IgD-negative memory B cell (primary cell): ENCODE results near the gene CETP. TPM values are rescaled to one million over a fixed set of nuclear protein-coding genes. Genes with fewer than 3 reads are reported as not detected.

Experiments
- H3K27ac Mint-ChIP-seq, 3 donors: one replicate each; pipeline ENCODE4 v1.8.0; 2020 to 2022; ENCODE audit warnings: mild to moderate bottlenecking in 3 of 3, mixed read lengths in 3 of 3, moderate library complexity in 1 of 3
- H3K27me3 Mint-ChIP-seq: one replicate; pipeline ENCODE4 v1.8.0; 2021; ENCODE audit warnings: mixed read lengths
- H3K36me3 Mint-ChIP-seq: one replicate; pipeline ENCODE4 v1.8.0; 2020; ENCODE audit warnings: mild to moderate bottlenecking, mixed read lengths
- H3K4me1 Mint-ChIP-seq, 3 donors: one replicate each; pipeline ENCODE4 v1.8.0; 2020 to 2022; ENCODE audit warnings: mixed read lengths in 3 of 3, mild to moderate bottlenecking in 1 of 3
- H3K4me3 Mint-ChIP-seq, 4 donors: one replicate each; pipeline ENCODE4 v1.8.0; 2020 to 2022; ENCODE audit warnings: mild to moderate bottlenecking in 4 of 4, mixed read lengths in 4 of 4, moderate library complexity in 3 of 4
- H3K9me3 Mint-ChIP-seq, 3 donors: one replicate each; pipeline ENCODE4 v1.8.0; 2020 to 2021; ENCODE audit warnings: mixed read lengths in 3 of 3, mild to moderate bottlenecking in 1 of 3
- polyA plus RNA-seq: library from polyadenylated mRNA; unstranded; fragments of 300-500 nt; fragmentation: Illumina TruSeq; gene quantifications from one replicate; pipeline ENCODE4 v1.2.3, GENCODE V29; 2021

CETP gene, protein sequence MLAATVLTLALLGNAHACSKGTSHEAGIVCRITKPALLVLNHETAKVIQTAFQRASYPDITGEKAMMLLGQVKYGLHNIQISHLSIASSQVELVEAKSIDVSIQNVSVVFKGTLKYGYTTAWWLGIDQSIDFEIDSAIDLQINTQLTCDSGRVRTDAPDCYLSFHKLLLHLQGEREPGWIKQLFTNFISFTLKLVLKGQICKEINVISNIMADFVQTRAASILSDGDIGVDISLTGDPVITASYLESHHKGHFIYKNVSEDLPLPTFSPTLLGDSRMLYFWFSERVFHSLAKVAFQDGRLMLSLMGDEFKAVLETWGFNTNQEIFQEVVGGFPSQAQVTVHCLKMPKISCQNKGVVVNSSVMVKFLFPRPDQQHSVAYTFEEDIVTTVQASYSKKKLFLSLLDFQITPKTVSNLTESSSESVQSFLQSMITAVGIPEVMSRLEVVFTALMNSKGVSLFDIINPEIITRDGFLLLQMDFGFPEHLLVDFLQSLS
- polyA plus RNA-seq, result 0.79 TPM

DNA sequence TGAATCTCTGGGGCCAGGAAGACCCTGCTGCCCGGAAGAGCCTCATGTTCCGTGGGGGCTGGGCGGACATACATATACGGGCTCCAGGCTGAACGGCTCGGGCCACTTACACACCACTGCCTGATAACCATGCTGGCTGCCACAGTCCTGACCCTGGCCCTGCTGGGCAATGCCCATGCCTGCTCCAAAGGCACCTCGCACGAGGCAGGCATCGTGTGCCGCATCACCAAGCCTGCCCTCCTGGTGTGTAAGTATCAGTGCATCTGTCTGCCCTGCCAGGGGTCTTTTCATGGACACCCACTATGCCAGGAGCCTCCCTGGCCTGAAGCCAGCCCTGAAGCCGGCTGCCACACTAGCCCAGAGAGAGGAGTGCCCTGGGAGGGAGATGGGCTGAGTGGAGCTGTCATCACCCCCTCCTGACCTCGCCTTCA, at the start of gene CETP:
Gene CETP, plus strand, starts transcription at position 100 of the 431 bp plus-strand sequence. Its CDS starts 30 bp downstream, at position 130.
- H3K4me3 Mint-ChIP-seq, result no peak within 1 kb of the TSS
- no peaks in the 10 kb centered on the region for H3K27me3 Mint-ChIP-seq
- no peaks in the 10 kb centered on the region for H3K9me3 Mint-ChIP-seq
- H3K36me3 Mint-ChIP-seq, result no peaks in the 10 kb centered on the region
- peak within 1 kb of the TSS in 1 of 3 donors; percentile 62 for H3K27ac Mint-ChIP-seq
- peaks cover 18 to 22% (median 21%) of the 10 kb centered on the region in 3 donors for H3K4me1 Mint-ChIP-seq

DNA sequence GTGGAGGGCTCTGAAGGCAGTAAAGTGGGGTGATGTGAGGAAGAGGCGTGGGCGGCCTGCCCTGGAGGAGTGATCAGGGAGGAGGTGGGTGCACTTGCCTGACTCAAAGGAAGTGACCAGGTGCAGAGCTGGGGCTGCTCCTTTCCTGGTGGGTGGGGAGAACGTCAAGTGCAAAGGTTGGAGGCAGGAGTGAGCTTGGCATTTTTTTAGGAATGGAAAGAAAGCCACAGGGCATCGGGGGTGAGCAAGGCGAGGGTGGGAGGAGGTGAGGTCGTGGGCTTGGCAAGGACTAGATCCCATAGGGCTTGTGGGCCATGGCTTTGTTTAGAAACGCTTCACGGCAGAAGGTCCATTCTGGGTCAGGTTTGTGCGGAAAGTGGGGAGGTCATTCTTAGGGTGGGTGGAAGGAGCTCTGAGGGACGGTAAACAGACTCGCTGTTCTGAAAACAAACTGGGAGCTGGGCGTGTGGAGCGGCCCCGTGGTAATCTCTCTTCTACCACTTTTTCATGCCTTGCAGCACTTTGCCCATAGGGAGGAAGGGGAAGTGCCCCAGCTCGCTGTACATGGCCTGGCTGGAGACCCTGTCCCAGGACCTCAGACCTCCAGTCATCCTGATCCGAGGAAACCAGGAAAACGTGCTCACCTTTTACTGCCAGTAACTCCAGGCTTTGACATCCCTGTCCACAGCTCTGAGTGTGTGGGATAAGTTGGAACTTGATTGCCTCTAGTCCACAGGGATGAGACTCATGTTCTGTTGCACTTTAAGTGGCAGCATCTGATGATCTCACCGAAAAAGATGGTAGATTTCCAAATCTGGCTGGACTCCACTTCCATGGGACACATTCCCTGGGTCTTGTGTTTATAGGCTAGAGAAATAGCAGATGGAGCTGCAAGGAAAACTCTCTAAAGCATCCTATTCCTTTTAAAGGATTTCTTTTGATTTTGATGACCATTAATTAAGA, 48.7 kb upstream of the CETP start:
- Mint-ChIP-seq H3K36me3 (no peaks in the 10 kb centered on the region), H3K9me3 (no peaks in the 10 kb centered on the region), H3K4me3 (peak overlapping the region; percentile 59 to 93 (median 78)), H3K27ac (peak overlapping the region; percentile 63 to 98 (median 91)), H3K4me1 (peaks cover 47 to 69% (median 69%) of the 10 kb centered on the region in 3 donors), H3K27me3 (peaks cover 3% of the 10 kb centered on the region)

DNA sequence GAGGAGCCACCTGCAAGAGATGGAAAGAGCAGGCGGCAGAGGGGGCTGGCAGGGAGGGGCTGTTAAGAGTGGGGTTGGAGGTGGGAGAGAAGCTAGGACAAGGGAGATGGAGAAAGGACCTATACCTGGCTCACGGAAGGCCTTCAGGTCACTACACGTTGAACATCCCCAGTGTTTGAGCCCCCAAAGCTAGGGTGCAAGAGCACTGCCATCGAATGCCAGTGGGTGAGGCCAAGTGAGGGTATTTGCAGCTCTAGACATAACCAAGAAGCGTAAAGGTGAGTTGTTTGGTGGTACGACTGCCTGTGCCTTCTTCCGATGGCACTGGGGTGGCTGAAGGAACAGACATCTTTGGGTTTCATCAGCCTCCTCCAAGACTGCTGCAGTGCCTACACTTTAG, 46.9 kb upstream of the CETP start:
- H3K4me3 Mint-ChIP-seq, result no peak overlapping the region

DNA sequence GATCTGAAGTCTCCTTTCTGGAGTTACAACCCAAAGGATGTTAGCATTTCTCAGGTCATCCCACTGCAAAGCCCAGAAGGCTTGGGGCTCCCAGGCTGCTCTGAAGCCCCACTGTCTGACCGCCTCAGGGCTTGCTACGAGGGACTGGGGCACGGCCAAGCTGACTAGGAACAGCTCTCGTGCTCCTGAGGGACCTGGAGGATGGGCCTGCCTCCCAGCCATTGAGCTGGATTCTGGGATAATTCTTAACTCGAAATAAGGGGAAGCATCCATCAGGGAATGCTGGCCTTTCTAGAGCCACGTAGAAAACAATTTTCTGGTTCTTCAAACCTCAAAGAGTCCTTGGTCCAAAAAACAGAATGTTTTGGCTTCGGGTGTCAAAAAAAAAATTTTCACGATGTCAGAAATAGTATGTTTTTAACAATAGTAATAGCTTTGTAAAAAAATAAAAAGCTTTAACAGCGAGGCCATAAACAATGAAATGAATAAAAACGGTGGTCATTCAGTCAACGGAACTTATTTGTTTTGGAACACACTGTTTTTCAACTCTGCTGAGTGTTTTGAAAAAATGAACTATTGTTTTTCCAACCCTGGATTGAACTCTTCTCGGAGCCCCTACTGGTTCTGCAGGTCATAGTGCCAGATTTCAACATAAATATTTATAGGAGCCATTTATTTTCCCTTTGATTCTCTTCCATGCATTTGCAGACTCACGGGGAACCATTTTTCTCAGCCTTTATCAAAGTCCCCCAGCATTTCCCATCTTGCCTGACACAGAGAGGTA, 46.2 kb upstream of the CETP start:
- peaks cover 1% of the 10 kb centered on the region for H3K36me3 Mint-ChIP-seq
- peak overlapping the region in 1 of 4 donors; percentile 78 for H3K4me3 Mint-ChIP-seq

More for the DNA sequence above, 46.9 kb upstream of the CETP start:
- H3K27me3 Mint-ChIP-seq, result peaks cover 3% of the 10 kb centered on the region
- peaks cover 57 to 86% (median 86%) of the 10 kb centered on the region in 3 donors for H3K4me1 Mint-ChIP-seq
- H3K36me3 Mint-ChIP-seq, result peaks cover 1% of the 10 kb centered on the region
- peak overlapping the region in 2 of 3 donors; percentile 63 to 79 for H3K27ac Mint-ChIP-seq
- no peaks in the 10 kb centered on the region for H3K9me3 Mint-ChIP-seq

DNA sequence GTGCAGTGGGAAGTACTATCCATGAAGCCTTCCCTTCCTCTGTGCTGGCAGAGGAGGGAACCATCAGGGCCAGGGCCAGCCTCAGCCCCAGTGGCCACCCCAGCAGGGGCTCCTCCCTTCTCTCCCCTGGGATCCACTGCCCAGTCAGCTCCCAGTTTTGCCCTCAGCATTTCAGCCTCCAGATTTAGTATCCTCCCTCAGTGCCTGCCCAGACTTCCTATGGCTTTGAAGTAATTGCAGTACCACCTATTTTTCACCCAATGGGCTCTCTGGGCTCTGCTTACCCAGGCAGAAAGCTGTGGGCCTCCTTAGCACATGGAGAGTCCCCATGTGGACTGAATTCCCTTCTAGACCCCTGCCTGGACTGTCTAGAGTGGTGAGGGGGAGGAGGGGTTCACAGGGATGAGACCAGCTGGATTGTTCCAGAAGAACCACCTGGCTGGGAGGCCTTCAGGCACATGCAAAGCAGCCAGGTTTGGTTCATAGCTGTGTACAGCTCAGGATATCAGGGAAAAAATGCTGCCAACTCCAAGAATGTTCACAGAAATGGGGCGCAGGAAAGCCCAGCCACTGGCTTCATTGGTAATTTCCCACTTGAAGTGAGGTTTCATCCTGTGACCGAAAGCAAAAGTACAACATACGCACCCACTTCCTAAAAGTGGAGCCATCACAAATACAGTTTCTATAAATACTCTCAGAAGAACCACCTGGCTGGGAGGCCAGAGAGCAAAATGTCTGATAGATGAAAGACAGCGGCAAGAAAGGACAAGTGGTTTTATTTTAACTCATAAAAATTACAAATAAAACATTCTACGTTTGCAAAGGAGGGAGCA, 45.0 kb upstream of the CETP start:
- Mint-ChIP-seq H3K36me3 (peaks cover 1% of the 10 kb centered on the region), H3K27ac (peak overlapping the region; percentile 82 to 99 (median 96)), H3K4me3 (peak overlapping the region; percentile 63 to 94 (median 80)), H3K27me3 (peaks cover 3% of the 10 kb centered on the region), H3K4me1 (peaks cover 53 to 78% (median 76%) of the 10 kb centered on the region in 3 donors), H3K9me3 (no peaks in the 10 kb centered on the region)

More for the DNA sequence above, 46.2 kb upstream of the CETP start:
- H3K4me1 Mint-ChIP-seq, result peaks cover 63 to 88% (median 85%) of the 10 kb centered on the region in 3 donors
- H3K27me3 Mint-ChIP-seq, result peaks cover 3% of the 10 kb centered on the region
- H3K9me3 Mint-ChIP-seq, result no peaks in the 10 kb centered on the region
- peak overlapping the region; percentile 82 to 99 (median 96) for H3K27ac Mint-ChIP-seq

DNA sequence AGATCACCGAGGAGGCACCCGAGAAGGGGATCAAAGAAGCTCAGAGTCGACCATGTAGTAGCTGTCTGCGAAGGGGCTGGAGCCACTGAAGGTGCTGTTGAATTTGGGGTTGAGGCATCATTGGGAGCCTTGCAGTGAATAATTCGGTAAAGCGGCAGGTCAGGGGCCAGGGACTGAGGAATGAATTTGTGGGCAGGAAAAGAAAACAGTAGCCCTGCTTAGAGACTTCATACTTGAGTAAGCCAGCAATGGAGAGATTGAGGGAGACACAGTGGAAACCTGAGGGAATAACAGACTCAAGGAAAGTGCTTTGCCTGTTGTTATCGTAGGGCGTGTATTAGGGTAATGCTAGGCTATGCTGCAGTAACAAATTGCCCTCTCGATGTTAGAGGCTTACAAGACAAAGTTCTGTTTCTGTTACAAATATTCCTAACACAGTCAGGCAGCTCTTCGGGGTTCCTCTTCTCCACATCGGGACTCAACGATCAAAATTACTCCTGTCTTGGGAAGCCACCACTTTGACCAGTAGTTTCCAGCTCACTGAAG, 43.2 kb upstream of the CETP start:
- Mint-ChIP-seq H3K27me3 (no peaks in the 10 kb centered on the region), H3K27ac (peak overlapping the region; percentile 82 to 99 (median 90)), H3K36me3 (peaks cover 1% of the 10 kb centered on the region), H3K4me1 (peaks cover 35 to 61% (median 59%) of the 10 kb centered on the region in 3 donors), H3K4me3 (peak overlapping the region in 3 of 4 donors; percentile 63 to 88 (median 82)), H3K9me3 (no peaks in the 10 kb centered on the region)

DNA sequence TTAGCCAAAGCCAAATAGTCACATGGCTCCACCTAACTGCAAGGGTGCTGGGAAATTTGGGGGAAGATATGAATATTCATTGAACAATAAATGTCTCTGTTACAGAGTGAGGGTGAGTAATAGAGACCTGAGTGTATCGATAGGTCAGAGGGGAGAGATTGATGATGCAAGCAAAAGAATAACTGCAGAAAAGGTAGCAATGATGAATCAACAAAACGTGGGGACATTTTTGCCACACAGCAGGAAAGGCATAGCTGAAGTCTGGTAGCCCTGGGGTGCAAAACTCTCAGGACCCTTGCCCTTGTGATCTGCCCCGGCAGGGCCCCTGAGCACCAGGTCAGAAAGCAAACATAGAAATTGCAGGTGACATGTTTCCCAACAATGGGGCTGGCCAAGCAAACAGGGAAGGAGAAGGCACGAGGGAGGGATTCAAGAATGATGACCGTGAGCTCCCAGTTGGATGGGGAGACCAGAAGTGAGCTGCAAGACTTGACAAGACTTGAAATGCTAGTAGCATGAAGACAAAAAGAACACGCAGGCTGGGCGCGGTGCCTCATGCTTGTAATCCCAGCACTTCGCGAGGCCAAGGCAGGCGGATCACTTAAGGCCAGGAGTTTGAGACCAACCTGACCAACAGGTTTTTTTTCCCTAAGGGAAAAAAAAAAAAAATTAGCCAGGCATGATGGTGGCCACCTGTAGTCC, 42.5 kb upstream of the CETP start:
- peak overlapping the region in 3 of 4 donors; percentile 4 to 82 (median 35) for H3K4me3 Mint-ChIP-seq
- no peaks in the 10 kb centered on the region for H3K9me3 Mint-ChIP-seq
- H3K4me1 Mint-ChIP-seq, result peaks cover 33 to 56% (median 55%) of the 10 kb centered on the region in 3 donors
- H3K27me3 Mint-ChIP-seq, result no peaks in the 10 kb centered on the region
- peaks cover 1% of the 10 kb centered on the region for H3K36me3 Mint-ChIP-seq
- H3K27ac Mint-ChIP-seq, result peak overlapping the region in 2 of 3 donors; percentile 82 to 99

DNA sequence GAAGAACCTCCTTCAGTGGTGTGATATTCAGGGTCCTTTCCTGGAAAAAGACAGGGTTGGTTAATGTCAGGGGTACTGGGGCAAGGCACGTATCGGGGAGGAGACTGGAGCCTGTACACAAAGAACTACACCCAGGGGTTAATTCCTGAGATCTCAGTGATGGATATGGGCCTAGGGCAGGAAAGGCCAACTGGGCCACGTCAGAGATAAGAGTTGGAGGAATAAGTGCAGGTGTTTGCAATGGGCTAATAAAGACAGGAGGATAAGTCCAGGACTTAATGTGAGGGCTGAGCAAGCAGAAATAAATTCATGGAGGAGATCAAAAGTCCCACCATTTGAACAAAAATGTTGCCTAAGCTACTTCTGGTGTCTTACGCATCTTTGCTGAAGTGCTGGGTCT, 40.2 kb upstream of the CETP start:
- Mint-ChIP-seq H3K27me3 (no peaks in the 10 kb centered on the region), H3K36me3 (peaks cover 1% of the 10 kb centered on the region), H3K4me1 (peaks cover 36 to 46% (median 42%) of the 10 kb centered on the region in 3 donors), H3K27ac (no peak overlapping the region), H3K4me3 (no peak overlapping the region), H3K9me3 (no peaks in the 10 kb centered on the region)

DNA sequence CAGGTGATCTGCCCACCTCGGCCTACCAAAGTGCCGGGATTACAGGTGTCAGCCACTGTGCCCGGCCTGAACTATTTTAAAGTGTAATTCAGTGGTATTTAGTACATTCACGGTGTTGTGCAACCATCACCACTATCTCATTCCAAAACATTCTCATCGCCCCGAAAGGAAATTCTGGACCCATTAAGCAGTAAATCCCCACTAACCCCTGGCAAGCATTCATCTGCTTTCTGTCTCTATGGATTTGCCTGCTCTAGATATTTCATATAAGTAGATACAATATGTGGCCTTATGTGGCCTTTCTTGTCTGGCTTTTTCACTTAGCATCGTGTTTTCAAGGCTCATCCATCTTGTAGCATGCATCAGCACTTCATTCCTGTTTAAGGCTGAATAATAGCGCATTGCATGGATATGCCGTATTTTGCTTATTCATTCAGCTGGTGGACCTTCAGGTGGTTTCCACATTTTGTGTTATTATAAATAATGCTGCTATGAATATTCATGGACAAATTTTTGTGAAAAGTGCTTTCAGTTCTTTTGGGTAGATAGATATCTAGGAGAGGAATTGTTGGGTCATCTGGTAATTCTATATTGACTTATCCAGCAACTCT, 38.2 kb upstream of the CETP start:
- Mint-ChIP-seq H3K36me3 (no peaks in the 10 kb centered on the region), H3K27me3 (no peaks in the 10 kb centered on the region), H3K27ac (no peak overlapping the region), H3K4me3 (no peak overlapping the region), H3K4me1 (peaks cover 22 to 35% (median 28%) of the 10 kb centered on the region in 3 donors), H3K9me3 (no peaks in the 10 kb centered on the region)

DNA sequence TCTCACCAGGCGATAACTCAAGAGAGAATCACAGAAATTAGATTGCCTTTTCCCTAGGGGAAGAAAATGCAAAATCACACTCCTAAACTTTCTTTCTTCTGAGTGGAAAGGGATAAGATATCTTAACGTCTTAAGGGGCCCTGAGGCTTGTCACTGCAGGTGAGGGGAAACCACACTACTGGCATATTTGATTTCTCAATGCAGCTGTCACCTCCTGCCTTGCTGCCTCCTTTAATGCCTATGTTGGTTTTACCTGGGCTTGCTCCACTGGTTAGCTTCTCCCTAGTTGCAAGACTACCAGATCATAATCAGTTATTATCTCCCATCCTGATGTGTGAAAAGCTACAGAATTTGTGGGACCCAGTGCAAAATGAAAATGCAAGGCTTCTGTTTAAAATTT, 34.3 kb upstream of the CETP start:
- Mint-ChIP-seq H3K4me1 (peaks cover 7 to 25% (median 16%) of the 10 kb centered on the region in 3 donors), H3K4me3 (no peak overlapping the region), H3K36me3 (no peaks in the 10 kb centered on the region)

DNA sequence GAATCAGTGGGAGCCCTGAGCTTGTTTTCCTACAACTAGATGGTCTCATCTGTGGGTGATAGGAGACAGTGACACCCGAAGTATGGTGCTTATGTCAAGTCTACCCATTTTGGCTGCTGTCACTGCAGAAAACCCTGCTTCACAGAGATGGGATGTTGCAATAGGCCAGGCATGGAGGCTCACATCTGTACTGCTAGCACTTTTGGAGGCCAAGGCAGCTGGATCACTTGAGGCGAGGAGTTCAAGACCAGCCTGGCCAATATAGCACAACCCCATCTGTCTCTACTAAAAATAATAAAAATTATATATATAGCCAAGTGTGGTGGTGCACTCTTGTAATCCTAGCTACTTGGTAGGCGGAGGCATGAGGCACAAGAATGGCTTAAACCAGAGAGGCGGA, 32.1 kb upstream of the CETP start:
- Mint-ChIP-seq H3K4me3 (peak overlapping the region in 2 of 4 donors; percentile 54 to 100), H3K27me3 (no peaks in the 10 kb centered on the region), H3K9me3 (no peaks in the 10 kb centered on the region), H3K4me1 (peaks cover 12 to 28% (median 21%) of the 10 kb centered on the region in 3 donors), H3K36me3 (peaks cover 12% of the 10 kb centered on the region), H3K27ac (peak overlapping the region in 2 of 3 donors; percentile 71 to 98)

More for the DNA sequence above, 34.3 kb upstream of the CETP start:
- H3K27me3 Mint-ChIP-seq, result no peaks in the 10 kb centered on the region
- no peaks in the 10 kb centered on the region for H3K9me3 Mint-ChIP-seq
- H3K27ac Mint-ChIP-seq, result peak overlapping the region in 1 of 3 donors; percentile 54
